ENCODE results near the gene FMO3. TPM values are rescaled to one million over a fixed set of nuclear protein-coding genes. Genes with fewer than 3 reads are reported as not detected.

The FMO3 gene
- total RNA-seq, 1 experiment from 2014 or later, result not detected

- TF ChIP-seq STAT6 (CRISPR knock-in tag; conservative IDR thresholded peaks at IDR 0.05; ENCODE audit: low read depth), result no peak
- no peak for TF ChIP-seq SMAD4 (CRISPR knock-in tag; IDR thresholded peaks at IDR 0.05)
These were observed 17.3 kb downstream of the FMO3 start (continued) for GRCh38 chr1:171107969-171108368.

- Mint-ChIP-seq H3K27me3 (ENCODE audit: low read depth) (peaks cover 1% of the 10 kb centered on the region; the same call in 1 of the 2 replicates), H3K36me3 (no peaks in the 10 kb centered on the region), H3K9me3 (no peaks in the 10 kb centered on the region), H3K4me1 (peaks cover 14% of the 10 kb centered on the region), H3K4me3 (no peak overlapping the region), H3K27ac (no peak overlapping the region)
- POLR2A ChIA-PET, result no interaction called here
- no peak for ATAC-seq
- TF ChIP-seq SOX15 (CRISPR knock-in tag; IDR thresholded peaks at IDR 0.05) (no peak), IRF1 (CRISPR knock-in tag; IDR thresholded peaks at IDR 0.05) (no peak), IRF2 (CRISPR knock-in tag; IDR thresholded peaks at IDR 0.05; ENCODE audit: borderline replicate concordance, low read depth) (no peak), ZNF425 (CRISPR knock-in tag; conservative IDR thresholded peaks at IDR 0.05) (no peak), ZNF423 (CRISPR knock-in tag; IDR thresholded peaks at IDR 0.05) (no peak), ELF4 (CRISPR knock-in tag; IDR thresholded peaks at IDR 0.05; ENCODE audit: low read depth) (no peak), TEAD4 (CRISPR knock-in tag; IDR thresholded peaks at IDR 0.05) (no peak)
- no peak for DNase-seq (ENCODE audit: low spot score)
- CTCF ChIA-PET, result no interaction called here
These were observed 19.3 kb downstream of the FMO3 start for GRCh38 chr1:171109966-171110365.

GRCh38 chr1:171110621-171111326 is 20.1 kb downstream of the FMO3 start:
- Mint-ChIP-seq H3K27me3 (ENCODE audit: low read depth) (peaks cover 2% of the 10 kb centered on the region; the same call in 1 of the 2 replicates), H3K36me3 (no peaks in the 10 kb centered on the region), H3K9me3 (no peaks in the 10 kb centered on the region), H3K4me3 (no peak overlapping the region), H3K27ac (no peak overlapping the region), H3K4me1 (peaks cover 14% of the 10 kb centered on the region)
- ChIA-PET CTCF (no interaction called here), POLR2A (no interaction called here)
- no peak for ATAC-seq
- no peak for DNase-seq (ENCODE audit: low spot score)
- no peak for TF ChIP-seq MLX (CRISPR knock-in tag; IDR thresholded peaks at IDR 0.05)
- no peak for TF ChIP-seq ESRRA (CRISPR knock-in tag; IDR thresholded peaks at IDR 0.05; ENCODE audit: borderline replicate concordance)
- TF ChIP-seq FOXJ3 (CRISPR knock-in tag; IDR thresholded peaks at IDR 0.05; ENCODE audit: borderline replicate concordance), result no peak
- no peak for TF ChIP-seq ZNF232 (CRISPR knock-in tag; IDR thresholded peaks at IDR 0.05)
- TF ChIP-seq TEAD4 (CRISPR knock-in tag; IDR thresholded peaks at IDR 0.05), result no peak
- no peak for TF ChIP-seq JAZF1 (CRISPR knock-in tag; IDR thresholded peaks at IDR 0.05)
- no peak for TF ChIP-seq NFYB (CRISPR knock-in tag; conservative IDR thresholded peaks at IDR 0.05; ENCODE audit: low read depth)
- no peak for TF ChIP-seq GRHL2 (CRISPR knock-in tag; IDR thresholded peaks at IDR 0.05; ENCODE audit: insufficient replicate concordance, severe bottlenecking)
- TF ChIP-seq HMGXB4 (CRISPR knock-in tag; IDR thresholded peaks at IDR 0.05), result no peak
- TF ChIP-seq CDX4 (CRISPR knock-in tag; IDR thresholded peaks at IDR 0.05; ENCODE audit: borderline replicate concordance), result no peak
- no peak for TF ChIP-seq HMGA2 (CRISPR knock-in tag; IDR thresholded peaks at IDR 0.05)
- no peak for TF ChIP-seq SOX15 (CRISPR knock-in tag; IDR thresholded peaks at IDR 0.05)
- no peak for TF ChIP-seq OVOL2 (CRISPR knock-in tag; IDR thresholded peaks at IDR 0.05; ENCODE audit: borderline replicate concordance)
- no peak for TF ChIP-seq RORB (CRISPR knock-in tag; IDR thresholded peaks at IDR 0.05)
